Amniotic epithelial cell (primary cell): ENCODE results near the gene TK1.
A peak's percentile ranks its signal among the peaks of the same experiment; 100 is the strongest.

Source experiments
- DNase-seq: peaks from one replicate; pipeline ENCODE4 v3.0.0-alpha.2; 2010; ENCODE audit warnings: low read depth

Gene TK1

GRCh38 chr17:78133971-78134898, 52.6 kb downstream of the TK1 start:
- peak; percentile 29 for DNase-seq

- no peak for DNase-seq
Measured at GRCh38 chr17:78133179-78133951, 53.5 kb downstream of the TK1 start.

GRCh38 chr17:78132767-78133178, 54.1 kb downstream of the TK1 start:
- DNase-seq: no peak

- DNase-seq: no peak
Measured at GRCh38 chr17:78132084-78132676, 54.7 kb downstream of the TK1 start.

- DNase-seq: no peak
Measured at GRCh38 chr17:78131172-78132083, 55.4 kb downstream of the TK1 start.

GRCh38 chr17:78130437-78131101, 56.3 kb downstream of the TK1 start, which contains the start of gene TMC8:
Gene TMC8, plus strand, starts transcription at chr17:78130771. Its CDS starts 818 bp downstream, at chr17:78131589.
- DNase-seq: no peak

- no peak for DNase-seq
Measured at GRCh38 chr17:78130090-78130436, 56.8 kb downstream of the TK1 start.

- DNase-seq: no peak
Measured at GRCh38 chr17:78129351-78130089, 57.3 kb downstream of the TK1 start.

- no peak for DNase-seq
Measured at GRCh38 chr17:78128551-78129350, 58.1 kb downstream of the TK1 start, which contains the start of gene TMC6. Gene TMC6, minus strand, starts transcription at chr17:78128755. Its CDS starts 1,923 bp downstream, at chr17:78126832.

- no peak for DNase-seq
Measured at GRCh38 chr17:78127888-78128550, 58.8 kb downstream of the TK1 start.

GRCh38 chr17:78127239-78127887, 59.5 kb downstream of the TK1 start:
- no peak for DNase-seq

GRCh38 chr17:78126895-78127238, 60.0 kb downstream of the TK1 start:
- DNase-seq: no peak

- no peak for DNase-seq
Measured at GRCh38 chr17:78125976-78126894, 60.6 kb downstream of the TK1 start.

- DNase-seq: no peak
Measured at GRCh38 chr17:78125138-78125913, 61.5 kb downstream of the TK1 start.

GRCh38 chr17:78124836-78125137, 62.1 kb downstream of the TK1 start:
- DNase-seq: no peak
